GM19463 (cell line): Measurements from ENCODE around the gene B4GAT1.
"Not testable (repeated sequence)": the region's sequence is repeated elsewhere in the genome, so short reads cannot be mapped to it uniquely, and the experiment has no call there.

Experiments used
- ATAC-seq: cut with Tn5 transposase; IDR thresholded peaks from one replicate; pipeline ENCODE4 v1.9.1; 2021; ENCODE audit warnings: mild to moderate bottlenecking, moderate library complexity; ENCODE audit not compliant: unreplicated experiment

The B4GAT1 gene

GRCh38 chr11:66326261-66327111 is 20.9 kb downstream of the B4GAT1 start:
- no peak for ATAC-seq

GRCh38 chr11:66325263-66325671 is 22.2 kb downstream of the B4GAT1 start:
- no peak for ATAC-seq

- ATAC-seq, result no peak
Measured at GRCh38 chr11:66324664-66325063, 22.8 kb downstream of the B4GAT1 start.

GRCh38 chr11:66323684-66324083 is 23.7 kb downstream of the B4GAT1 start:
- no peak for ATAC-seq

- no peak for ATAC-seq
Measured at GRCh38 chr11:66322732-66323427, 24.5 kb downstream of the B4GAT1 start.

GRCh38 chr11:66321606-66322005 is 25.8 kb downstream of the B4GAT1 start:
- ATAC-seq, result no peak

- ATAC-seq, result not testable (repeated sequence)
Measured at GRCh38 chr11:66320748-66321147, 26.7 kb downstream of the B4GAT1 start.

- not testable (repeated sequence) for ATAC-seq
Measured at GRCh38 chr11:66320289-66320688, 27.1 kb downstream of the B4GAT1 start.

- ATAC-seq, result no peak
Measured at GRCh38 chr11:66318600-66318970, 28.8 kb downstream of the B4GAT1 start.

GRCh38 chr11:66317723-66318599 is 29.5 kb downstream of the B4GAT1 start:
- ATAC-seq, result no peak

GRCh38 chr11:66317322-66317722 is 30.1 kb downstream of the B4GAT1 start:
- no peak for ATAC-seq

- no peak for ATAC-seq
Measured at GRCh38 chr11:66316849-66317251, 30.6 kb downstream of the B4GAT1 start, which contains the start of gene CD248. Gene CD248, minus strand, starts transcription at chr11:66317044. Its CDS starts 17 bp downstream, at chr11:66317027.

- ATAC-seq, result no peak
Measured at GRCh38 chr11:66315921-66316811, 31.3 kb downstream of the B4GAT1 start.

- no peak for ATAC-seq
Measured at GRCh38 chr11:66315498-66315885, 31.9 kb downstream of the B4GAT1 start.

- no peak for ATAC-seq
Measured at GRCh38 chr11:66314561-66315497, 32.6 kb downstream of the B4GAT1 start.

GRCh38 chr11:66314186-66314501 is 33.3 kb downstream of the B4GAT1 start:
- ATAC-seq, result no peak

GRCh38 chr11:66313321-66314185 is 33.9 kb downstream of the B4GAT1 start:
- no peak for ATAC-seq
